ENCODE results near the gene TSPAN4. TPM values are rescaled to one million over a fixed set of nuclear protein-coding genes. Genes with fewer than 3 reads are reported as not detected.
A peak's percentile ranks its signal among the peaks of the same experiment; 100 is the strongest.

TSPAN4 gene
- total RNA-seq, 2 donors from 2014 or later, result 48.8 to 94.9 TPM

DNA sequence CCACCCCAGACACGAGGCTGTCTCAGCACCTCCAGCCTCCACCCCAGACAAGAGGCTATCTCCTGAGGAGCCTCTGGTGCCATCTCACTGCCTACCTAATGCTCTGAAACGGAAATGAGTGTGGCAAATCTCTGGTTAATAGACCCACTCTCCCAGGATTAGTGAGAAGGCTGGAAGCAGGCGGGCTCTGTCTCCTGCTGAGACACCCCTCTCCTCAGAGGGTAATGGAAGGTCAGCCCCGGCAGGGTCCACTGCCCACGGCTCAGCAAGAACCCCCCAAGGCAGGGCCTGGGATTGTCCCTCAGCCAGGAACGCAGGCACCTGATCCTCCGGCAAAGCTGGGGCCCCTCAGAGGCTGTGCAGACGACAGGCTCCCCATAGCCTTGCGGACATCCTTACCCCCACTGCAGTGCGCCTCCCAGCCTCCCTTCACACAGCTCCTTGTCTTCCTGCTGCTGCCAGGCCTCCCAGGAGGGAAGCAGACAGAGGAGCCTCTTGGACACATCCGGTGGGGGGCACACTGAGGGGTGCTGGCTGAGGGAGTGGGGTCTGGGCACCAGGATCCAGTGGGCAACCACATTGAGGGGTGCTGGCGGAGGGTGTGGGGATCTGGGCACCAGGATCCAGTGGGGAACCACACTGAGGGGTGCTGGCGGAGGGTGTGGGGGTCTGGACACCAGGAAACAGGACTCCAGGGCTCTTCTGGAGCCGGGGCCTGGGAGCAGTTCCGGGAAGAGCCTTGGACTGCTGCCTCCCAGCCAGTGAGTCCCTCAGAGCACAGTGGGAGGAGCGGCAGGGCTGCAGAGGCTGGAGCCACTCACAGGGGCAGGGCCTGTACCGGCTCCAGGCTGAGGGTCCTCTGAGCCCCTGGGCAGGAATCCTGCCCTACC, 54.8 kb downstream of the TSPAN4 start:
- no peaks in the 10 kb centered on the region for H3K9me3 ChIP-seq
- DNase-seq (ENCODE audit: low spot score), result no peak
- no peaks in the 10 kb centered on the region for H3K4me1 ChIP-seq (replicated peaks)
- intact Hi-C loops (cut with DNase I), result loop anchor here (5.0 kb wide), 1 partner anchor 155 kb away; no protein-coding TSS in a partner anchor
- no peaks in the 10 kb centered on the region for H3K27me3 ChIP-seq (replicated peaks; ENCODE audit: insufficient read depth)
- peaks cover 12 to 14% of the 10 kb centered on the region in 2 donors for H3K36me3 ChIP-seq
- H3K27ac ChIP-seq, result no peak overlapping the region
- 71% methylated on average over 17 of the region's 17 CpGs for WGBS
- TF ChIP-seq POLR2AphosphoS5 (IDR thresholded peaks at IDR 0.05) (no peak), POLR2A (IDR thresholded peaks at IDR 0.05) (no peak)
- TF ChIP-seq, protein P1, sequence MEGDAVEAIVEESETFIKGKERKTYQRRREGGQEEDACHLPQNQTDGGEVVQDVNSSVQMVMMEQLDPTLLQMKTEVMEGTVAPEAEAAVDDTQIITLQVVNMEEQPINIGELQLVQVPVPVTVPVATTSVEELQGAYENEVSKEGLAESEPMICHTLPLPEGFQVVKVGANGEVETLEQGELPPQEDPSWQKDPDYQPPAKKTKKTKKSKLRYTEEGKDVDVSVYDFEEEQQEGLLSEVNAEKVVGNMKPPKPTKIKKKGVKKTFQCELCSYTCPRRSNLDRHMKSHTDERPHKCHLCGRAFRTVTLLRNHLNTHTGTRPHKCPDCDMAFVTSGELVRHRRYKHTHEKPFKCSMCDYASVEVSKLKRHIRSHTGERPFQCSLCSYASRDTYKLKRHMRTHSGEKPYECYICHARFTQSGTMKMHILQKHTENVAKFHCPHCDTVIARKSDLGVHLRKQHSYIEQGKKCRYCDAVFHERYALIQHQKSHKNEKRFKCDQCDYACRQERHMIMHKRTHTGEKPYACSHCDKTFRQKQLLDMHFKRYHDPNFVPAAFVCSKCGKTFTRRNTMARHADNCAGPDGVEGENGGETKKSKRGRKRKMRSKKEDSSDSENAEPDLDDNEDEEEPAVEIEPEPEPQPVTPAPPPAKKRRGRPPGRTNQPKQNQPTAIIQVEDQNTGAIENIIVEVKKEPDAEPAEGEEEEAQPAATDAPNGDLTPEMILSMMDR (IDR thresholded peaks at IDR 0.05), result no peak
- H3K4me3 ChIP-seq, result no peak overlapping the region

DNA sequence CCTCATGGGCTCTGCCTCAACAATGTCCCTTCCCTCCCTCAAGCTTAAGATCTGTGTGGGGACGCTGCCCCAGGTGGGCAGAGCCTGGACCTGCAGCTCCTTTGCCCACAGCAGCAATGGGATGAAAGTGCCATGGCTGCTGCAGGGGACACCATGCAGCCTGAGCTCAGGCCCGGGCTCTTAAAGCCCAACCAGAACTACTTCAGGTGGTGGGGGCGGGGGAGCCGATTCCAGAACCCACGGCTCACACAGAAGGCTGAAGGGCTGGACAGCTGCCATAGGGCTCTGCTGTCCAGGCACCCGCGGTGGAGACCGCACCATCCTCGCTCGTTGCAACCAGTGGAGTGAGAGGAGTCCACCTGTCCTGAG, 55.5 kb downstream of the TSPAN4 start:
- Histone ChIP-seq H3K36me3 (peaks cover 19% of the 10 kb centered on the region in 2 donors), H3K4me3 (no peak overlapping the region), H3K27ac (no peak overlapping the region), H3K4me1 (replicated peaks) (no peaks in the 10 kb centered on the region), H3K9me3 (no peaks in the 10 kb centered on the region), H3K27me3 (replicated peaks; ENCODE audit: insufficient read depth) (no peaks in the 10 kb centered on the region)
- no peak for DNase-seq (ENCODE audit: low spot score)
- 64% methylated on average over 10 of the region's 10 CpGs for WGBS
- intact Hi-C loops (cut with DNase I), result loop anchor here (5.0 kb wide), 1 partner anchor 154 kb away; no protein-coding TSS in a partner anchor
- TF ChIP-seq, protein P1 (IDR thresholded peaks at IDR 0.05), result peak in 1 of 4 experiments; percentile 7
- no peak for TF ChIP-seq POLR2AphosphoS5 (IDR thresholded peaks at IDR 0.05)

DNA sequence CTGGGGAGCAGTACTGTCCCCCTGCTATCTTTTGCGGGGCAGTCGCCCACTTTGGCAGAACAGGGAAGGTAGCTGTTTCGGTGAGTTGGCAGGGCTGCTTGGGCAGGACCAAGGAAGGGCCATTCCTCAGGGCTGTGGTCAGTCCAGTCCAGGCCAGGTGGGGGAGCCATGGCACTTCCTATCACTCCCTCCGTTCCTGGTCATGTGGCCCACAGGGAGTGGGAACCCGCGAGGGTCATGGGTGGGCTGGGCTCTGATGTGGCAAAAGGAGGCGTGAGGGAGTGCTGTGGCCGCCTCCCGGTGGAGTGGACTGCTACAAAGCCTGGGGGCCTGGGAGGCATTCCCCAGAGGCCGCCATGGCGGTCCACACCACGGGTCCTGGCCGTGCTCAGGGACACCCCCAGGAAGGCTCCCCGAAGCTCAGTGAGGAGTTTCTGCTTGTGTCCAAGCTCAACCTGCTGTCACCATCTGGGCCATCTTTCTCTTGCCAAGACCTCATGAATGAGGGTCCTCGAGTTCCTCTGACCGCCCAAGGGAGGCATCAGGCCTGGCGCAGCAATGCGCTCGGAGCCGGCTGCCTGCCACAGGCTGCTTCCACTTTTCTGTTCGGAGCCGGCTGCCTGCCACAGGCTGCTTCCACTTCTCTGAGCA, 56.0 kb downstream of the TSPAN4 start:
- Histone ChIP-seq H3K27ac (no peak overlapping the region), H3K4me3 (no peak overlapping the region), H3K9me3 (no peaks in the 10 kb centered on the region), H3K27me3 (replicated peaks; ENCODE audit: insufficient read depth) (no peaks in the 10 kb centered on the region), H3K4me1 (replicated peaks) (no peaks in the 10 kb centered on the region), H3K36me3 (peaks cover 19% of the 10 kb centered on the region in 2 donors)
- DNase-seq (ENCODE audit: low spot score), result no peak
- TF ChIP-seq, protein P1 (IDR thresholded peaks at IDR 0.05), result peak in 1 of 4 experiments; percentile 25
- no peak for TF ChIP-seq POLR2AphosphoS5 (IDR thresholded peaks at IDR 0.05)
- TF ChIP-seq POLR2A (IDR thresholded peaks at IDR 0.05), result no peak
- WGBS, result 79% methylated on average over 20 of the region's 22 CpGs
- intact Hi-C loops (cut with DNase I), result loop anchor here (5.0 kb wide), 1 partner anchor 154 kb away; no protein-coding TSS in a partner anchor

DNA sequence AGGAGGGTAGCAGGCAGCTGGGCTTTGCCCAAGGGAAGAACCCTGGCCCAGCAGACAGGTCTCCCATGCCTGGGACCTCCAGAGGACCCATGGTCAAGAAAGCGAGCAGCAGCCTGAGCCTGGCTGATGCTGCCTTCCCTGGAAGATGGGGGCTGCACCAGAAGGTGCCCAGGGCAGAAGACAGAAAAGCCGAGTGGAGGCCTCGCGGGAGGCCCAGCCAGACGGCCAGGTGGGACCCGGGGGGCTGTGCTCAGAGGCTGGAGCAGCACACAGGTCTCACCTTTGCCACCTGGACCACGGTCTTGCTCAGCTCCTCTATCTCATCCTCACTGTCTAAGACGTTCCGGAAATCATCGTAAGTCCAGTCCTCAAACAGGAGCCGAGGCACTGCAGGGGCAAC, 57.1 kb downstream of the TSPAN4 start:
- Histone ChIP-seq H3K9me3 (no peaks in the 10 kb centered on the region), H3K27ac (no peak overlapping the region), H3K4me1 (replicated peaks) (no peaks in the 10 kb centered on the region), H3K36me3 (peaks cover 19% of the 10 kb centered on the region in 2 donors), H3K27me3 (replicated peaks; ENCODE audit: insufficient read depth) (no peaks in the 10 kb centered on the region), H3K4me3 (no peak overlapping the region)
- intact Hi-C loops (cut with DNase I), result loop anchor here (5.0 kb wide), 1 partner anchor 153 kb away; no protein-coding TSS in a partner anchor
- WGBS, result 94% methylated on average over 11 of the region's 11 CpGs
- no peak for DNase-seq (ENCODE audit: low spot score)
- no peak for TF ChIP-seq POLR2A (IDR thresholded peaks at IDR 0.05)

DNA sequence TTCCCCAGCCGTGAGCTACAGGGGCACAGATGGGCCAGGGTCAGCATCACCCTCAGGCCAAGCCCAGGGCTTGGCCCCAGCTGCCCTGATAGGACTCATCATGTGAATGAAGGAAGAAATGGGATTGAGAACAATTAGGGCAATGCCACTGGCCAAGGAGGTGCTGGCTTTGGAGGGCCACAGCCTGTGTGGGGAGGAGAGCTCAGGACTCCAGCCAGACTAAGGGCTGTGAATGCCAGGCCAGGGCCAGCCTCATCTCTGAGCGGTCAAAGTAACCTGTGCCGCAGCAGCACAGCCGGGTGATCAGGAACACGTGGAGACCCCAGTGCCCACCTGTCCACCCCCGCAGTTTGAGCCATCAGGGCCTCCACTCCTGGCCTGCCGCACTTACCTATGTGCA, 57.9 kb downstream of the TSPAN4 start:
- intact Hi-C loops (cut with DNase I), result no loop called here
- Histone ChIP-seq H3K36me3 (peaks cover 19% of the 10 kb centered on the region in 2 donors), H3K27ac (no peak overlapping the region), H3K9me3 (no peaks in the 10 kb centered on the region), H3K4me1 (replicated peaks) (no peaks in the 10 kb centered on the region), H3K27me3 (replicated peaks; ENCODE audit: insufficient read depth) (no peaks in the 10 kb centered on the region), H3K4me3 (no peak overlapping the region)
- TF ChIP-seq POLR2A (IDR thresholded peaks at IDR 0.05) (no peak), POLR2AphosphoS5 (IDR thresholded peaks at IDR 0.05) (no peak)
- TF ChIP-seq, protein P1 (IDR thresholded peaks at IDR 0.05), result no peak
- WGBS, result 93% methylated on average over 7 of the region's 7 CpGs
- DNase-seq (ENCODE audit: low spot score), result no peak
